Measurements from ENCODE around the gene FAM186B.
"Not testable (repeated sequence)": the region's sequence is repeated elsewhere in the genome, so short reads cannot be mapped to it uniquely, and the experiment has no call there.

FAM186B gene

GRCh38 chr12:49619286-49619685 lies 13.8 kb upstream of the FAM186B start:
- DNase-seq (ENCODE audit: low read depth), result no peak
- no peak for TF ChIP-seq CTCF (IDR thresholded peaks at IDR 0.05; ENCODE audit: insufficient read depth, low read depth, low read length, missing control alignments)
- no peak overlapping the region for H3K4me3 ChIP-seq (ENCODE audit: low read depth, low read length)

- no peak overlapping the region for H3K4me3 ChIP-seq (ENCODE audit: low read depth, low read length)
- no peak for DNase-seq (ENCODE audit: low read depth)
- TF ChIP-seq CTCF (IDR thresholded peaks at IDR 0.05; ENCODE audit: insufficient read depth, low read depth, low read length, missing control alignments), result no peak
These were observed 13.1 kb upstream of the FAM186B start for GRCh38 chr12:49618576-49618975.

- DNase-seq (ENCODE audit: low read depth), result no peak
- no peak overlapping the region for H3K4me3 ChIP-seq (ENCODE audit: low read depth, low read length)
- no peak for TF ChIP-seq CTCF (IDR thresholded peaks at IDR 0.05; ENCODE audit: insufficient read depth, low read depth, low read length, missing control alignments)
These were observed 11.2 kb upstream of the FAM186B start for GRCh38 chr12:49616533-49617219.

GRCh38 chr12:49615725-49616124 lies 10.3 kb upstream of the FAM186B start:
- no peak for DNase-seq (ENCODE audit: low read depth)
- TF ChIP-seq CTCF (IDR thresholded peaks at IDR 0.05; ENCODE audit: insufficient read depth, low read depth, low read length, missing control alignments), result no peak
- no peak overlapping the region for H3K4me3 ChIP-seq (ENCODE audit: low read depth, low read length)

GRCh38 chr12:49612210-49612609 lies 6.8 kb upstream of the FAM186B start:
- no peak for TF ChIP-seq CTCF (IDR thresholded peaks at IDR 0.05; ENCODE audit: insufficient read depth, low read depth, low read length, missing control alignments)
- DNase-seq (ENCODE audit: low read depth), result no peak
- H3K4me3 ChIP-seq (ENCODE audit: low read depth, low read length), result no peak overlapping the region

GRCh38 chr12:49610785-49611184 lies 5.3 kb upstream of the FAM186B start:
- not testable (repeated sequence) for DNase-seq (ENCODE audit: low read depth); H3K4me3 ChIP-seq (ENCODE audit: low read depth, low read length)

GRCh38 chr12:49609875-49610154 lies 4.4 kb upstream of the FAM186B start:
- no peak for DNase-seq (ENCODE audit: low read depth)
- TF ChIP-seq CTCF (IDR thresholded peaks at IDR 0.05; ENCODE audit: insufficient read depth, low read depth, low read length, missing control alignments), result no peak
- H3K4me3 ChIP-seq (ENCODE audit: low read depth, low read length), result no peak overlapping the region
